GM19035 (cell line): ENCODE data around the gene POLR1D.

Experiments
- ATAC-seq: cut with Tn5 transposase; IDR thresholded peaks from one replicate; pipeline ENCODE4 v1.9.1; 2021; ENCODE audit not compliant: unreplicated experiment

POLR1D gene

GRCh38 chr13:27621366-27622101 lies at the start of gene POLR1D:
TSS of gene POLR1D (plus strand) at chr13:27621892. CDS start at chr13:27621984, 92 bp downstream.
- ATAC-seq: peak; percentile 57

GRCh38 chr13:27572234-27572901 lies 49.3 kb upstream of the POLR1D start:
- ATAC-seq: no peak

GRCh38 chr13:27573265-27573664 lies 48.4 kb upstream of the POLR1D start:
- ATAC-seq: no peak

GRCh38 chr13:27574661-27575060 lies 47.0 kb upstream of the POLR1D start:
- no peak for ATAC-seq

GRCh38 chr13:27578121-27579030 lies 43.3 kb upstream of the POLR1D start:
- no peak for ATAC-seq

- ATAC-seq: no peak
These were observed 38.0 kb upstream of the POLR1D start for GRCh38 chr13:27583645-27584044.

GRCh38 chr13:27587095-27587746 lies 34.5 kb upstream of the POLR1D start:
- no peak for ATAC-seq

GRCh38 chr13:27588405-27588804 lies 33.3 kb upstream of the POLR1D start:
- ATAC-seq: no peak

GRCh38 chr13:27592865-27593264 lies 28.8 kb upstream of the POLR1D start:
- ATAC-seq: no peak

- no peak for ATAC-seq
These were observed 28.4 kb upstream of the POLR1D start for GRCh38 chr13:27593267-27593666.

GRCh38 chr13:27595055-27595811 lies 26.5 kb upstream of the POLR1D start:
- no peak for ATAC-seq

GRCh38 chr13:27599096-27599495 lies 22.6 kb upstream of the POLR1D start:
- ATAC-seq: no peak

GRCh38 chr13:27599845-27600553 lies 21.7 kb upstream of the POLR1D start:
- no peak for ATAC-seq

- ATAC-seq: no peak
These were observed 21.0 kb upstream of the POLR1D start for GRCh38 chr13:27600711-27601110.

- ATAC-seq: no peak
These were observed 20.5 kb upstream of the POLR1D start for GRCh38 chr13:27601208-27601607.

- ATAC-seq: no peak
These were observed 19.9 kb upstream of the POLR1D start for GRCh38 chr13:27601803-27602202.

GRCh38 chr13:27605099-27605498 lies 16.6 kb upstream of the POLR1D start:
- no peak for ATAC-seq

GRCh38 chr13:27605610-27606200 lies 16.0 kb upstream of the POLR1D start:
- ATAC-seq: no peak

- no peak for ATAC-seq
These were observed 14.6 kb upstream of the POLR1D start for GRCh38 chr13:27607125-27607524.
